Colonic mucosa (tissue), 4 donors: ENCODE results near the gene CD320. TPM values are rescaled to one million over a fixed set of nuclear protein-coding genes. Genes with fewer than 3 reads are reported as not detected.
"Not testable (repeated sequence)": the region's sequence is repeated elsewhere in the genome, so short reads cannot be mapped to it uniquely, and the experiment has no call there.

Source experiments
- DNase-seq: peaks from one replicate; pipeline ENCODE4 v3.0.0-alpha.2; 2020
- H3K27ac ChIP-seq: fragments of 200-600 bp; one replicate; pipeline ENCODE4 v1.8.0; 2021
- H3K27me3 ChIP-seq: fragments of 200-600 bp; one replicate; pipeline ENCODE4 v1.8.0; 2021
- H3K36me3 ChIP-seq: fragments of 200-600 bp; one replicate; pipeline ENCODE4 v1.8.0; 2021
- H3K4me1 ChIP-seq: fragments of 200-600 bp; one replicate; pipeline ENCODE4 v1.8.0; 2021; ENCODE audit warnings: mild to moderate bottlenecking
- H3K4me3 ChIP-seq: fragments of 200-600 bp; one replicate; pipeline ENCODE4 v1.8.0; 2021
- H3K9ac ChIP-seq, 2 donors: one replicate each; pipeline ENCODE4 v1.7.0; 2013; ENCODE audit warnings: control low read depth in 2 of 2, low read depth in 2 of 2, low read length in 2 of 2
- H3K9me3 ChIP-seq: fragments of 200-600 bp; one replicate; pipeline ENCODE4 v1.8.0; 2021
- intact Hi-C: fragments of 100-400 bp; cut with DNase I; formaldehyde crosslinking; loops from one replicate; pipeline ENCODE4 v1.14.1; 2022
- total RNA-seq, 2 donors: library from RNA; stranded (reverse); fragmentation: NEBNext Ultra II Directional in 1 of 2; extraction: Animal tissue kit (Norgen Biotek cat#: 25700) in 1 of 2; gene quantifications; one replicate each; pipeline ENCODE4 v1.2.1, GENCODE V29; 2021
- TF ChIP-seq, protein P1 (sequence below): fragments of 200-600 bp; IDR thresholded peaks from one replicate; pipeline ENCODE4 v1.8.0; 2022; ENCODE audit warnings: antibody characterized with exemption, mild to moderate bottlenecking
- donor health status: healthy.
- donor health status: DM: no; HTN: no; CAD: no.
- donor health status: DM: no; HTN: no; CAD: no.

The CD320 gene
- total RNA-seq, 2 donors from 2014 or later: 34.1 to 154 TPM

DNA sequence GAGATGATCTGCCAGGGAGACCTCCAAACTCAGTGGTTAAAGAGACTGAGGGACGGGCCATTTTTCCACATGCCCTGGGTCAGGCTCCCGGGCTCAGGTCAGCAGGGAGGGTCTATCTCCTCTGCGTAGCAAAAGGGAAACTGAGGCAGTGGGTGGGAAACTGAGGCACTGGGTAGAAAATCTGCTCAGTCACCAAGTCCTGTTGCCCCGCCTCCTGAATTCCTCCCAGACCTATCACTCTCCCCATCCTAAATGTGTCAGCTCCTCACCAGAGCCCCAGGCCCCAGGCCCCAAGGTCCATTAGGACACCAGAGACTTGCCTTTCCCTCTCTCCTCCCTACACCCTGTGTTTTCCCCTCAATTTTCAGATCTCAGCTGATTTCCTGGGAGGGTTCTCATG, 2.4 kb downstream of the CD320 start:
- intact Hi-C loops: no loop called here
- DNase-seq: peak; percentile 17

DNA sequence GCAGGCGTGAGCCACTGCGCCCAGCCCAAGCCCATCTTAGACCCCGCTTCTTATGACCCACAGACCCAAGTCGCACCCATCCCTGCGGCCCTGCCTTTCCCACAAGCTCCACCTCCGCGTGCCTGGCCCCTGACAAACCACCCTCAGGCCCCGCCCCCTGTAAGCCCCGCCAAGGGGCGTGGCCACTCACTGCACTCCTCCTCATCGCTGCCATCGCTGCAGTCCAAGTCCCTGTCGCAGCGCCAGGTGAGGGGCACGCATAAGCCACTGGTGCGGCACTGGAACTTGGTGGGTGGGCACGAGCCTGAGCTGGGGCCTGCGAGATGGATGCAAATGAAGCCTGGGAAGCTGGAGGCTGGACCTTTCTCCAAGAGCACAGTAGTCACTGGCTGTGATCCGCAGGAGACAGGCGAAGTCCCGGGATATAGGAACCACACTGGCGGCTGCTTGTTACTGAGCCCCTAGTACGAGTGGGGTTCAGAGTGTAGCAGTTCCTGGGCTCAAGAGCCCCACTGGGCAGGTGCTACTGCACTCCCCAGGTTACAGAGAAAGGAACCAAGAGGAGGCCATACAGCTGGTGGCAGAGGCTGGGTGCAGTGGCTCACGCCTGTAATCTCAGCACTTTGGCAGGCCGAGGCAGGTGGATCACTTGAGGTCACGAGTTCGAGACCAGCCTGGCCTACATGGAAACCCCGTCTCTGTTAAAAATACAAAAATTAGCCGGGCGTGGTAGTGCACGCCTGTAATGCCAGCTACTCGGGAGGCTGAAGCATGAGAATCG, 3.1 kb downstream of the CD320 start:
- H3K9ac ChIP-seq: no peak overlapping the region
- DNase-seq: peak; percentile 25
- no peaks in the 10 kb centered on the region for H3K27me3 ChIP-seq
- no peaks in the 10 kb centered on the region for H3K9me3 ChIP-seq
- intact Hi-C loops: no loop called here
- H3K36me3 ChIP-seq: no peaks in the 10 kb centered on the region
- H3K4me1 ChIP-seq: peaks cover 6% of the 10 kb centered on the region
- H3K4me3 ChIP-seq: no peak overlapping the region
- TF ChIP-seq, protein P1, sequence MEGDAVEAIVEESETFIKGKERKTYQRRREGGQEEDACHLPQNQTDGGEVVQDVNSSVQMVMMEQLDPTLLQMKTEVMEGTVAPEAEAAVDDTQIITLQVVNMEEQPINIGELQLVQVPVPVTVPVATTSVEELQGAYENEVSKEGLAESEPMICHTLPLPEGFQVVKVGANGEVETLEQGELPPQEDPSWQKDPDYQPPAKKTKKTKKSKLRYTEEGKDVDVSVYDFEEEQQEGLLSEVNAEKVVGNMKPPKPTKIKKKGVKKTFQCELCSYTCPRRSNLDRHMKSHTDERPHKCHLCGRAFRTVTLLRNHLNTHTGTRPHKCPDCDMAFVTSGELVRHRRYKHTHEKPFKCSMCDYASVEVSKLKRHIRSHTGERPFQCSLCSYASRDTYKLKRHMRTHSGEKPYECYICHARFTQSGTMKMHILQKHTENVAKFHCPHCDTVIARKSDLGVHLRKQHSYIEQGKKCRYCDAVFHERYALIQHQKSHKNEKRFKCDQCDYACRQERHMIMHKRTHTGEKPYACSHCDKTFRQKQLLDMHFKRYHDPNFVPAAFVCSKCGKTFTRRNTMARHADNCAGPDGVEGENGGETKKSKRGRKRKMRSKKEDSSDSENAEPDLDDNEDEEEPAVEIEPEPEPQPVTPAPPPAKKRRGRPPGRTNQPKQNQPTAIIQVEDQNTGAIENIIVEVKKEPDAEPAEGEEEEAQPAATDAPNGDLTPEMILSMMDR: no peak
- H3K27ac ChIP-seq: no peak overlapping the region

More for the DNA sequence above, 2.4 kb downstream of the CD320 start:
- TF ChIP-seq, protein P1: no peak
- Histone ChIP-seq H3K27ac (peak overlapping the region; percentile 22), H3K36me3 (no peaks in the 10 kb centered on the region), H3K27me3 (no peaks in the 10 kb centered on the region), H3K9ac (peak overlapping the region; percentile 50 to 76), H3K4me3 (no peak overlapping the region), H3K9me3 (no peaks in the 10 kb centered on the region), H3K4me1 (peaks cover 6% of the 10 kb centered on the region)

DNA sequence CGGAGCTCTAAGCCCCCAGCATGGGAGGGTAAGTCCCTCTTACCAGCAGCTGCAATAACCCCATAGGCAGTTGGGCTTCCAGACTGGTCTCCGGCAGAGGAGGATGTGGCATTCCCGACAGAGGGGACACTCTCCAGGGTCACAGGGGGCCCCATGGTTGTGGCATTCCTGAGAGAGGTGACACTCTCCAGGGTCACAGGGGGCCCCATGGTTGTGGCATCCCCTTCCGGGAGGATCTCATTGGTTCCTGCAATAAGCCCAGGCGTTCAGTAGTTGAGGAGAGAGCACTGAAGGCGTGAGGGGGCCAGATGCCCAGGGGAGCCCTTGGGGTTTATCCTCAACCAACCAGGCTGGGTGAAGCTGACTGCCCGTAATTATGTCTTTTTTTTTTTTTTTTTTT, 5.4 kb downstream of the CD320 start:
- Histone ChIP-seq H3K9me3 (no peaks in the 10 kb centered on the region), H3K36me3 (no peaks in the 10 kb centered on the region), H3K27me3 (no peaks in the 10 kb centered on the region), H3K4me1 (no peaks in the 10 kb centered on the region), H3K4me3 (no peak overlapping the region), H3K27ac (no peak overlapping the region), H3K9ac (no peak overlapping the region)
- no peak for DNase-seq
- intact Hi-C loops: no loop called here
- TF ChIP-seq, protein P1: no peak

DNA sequence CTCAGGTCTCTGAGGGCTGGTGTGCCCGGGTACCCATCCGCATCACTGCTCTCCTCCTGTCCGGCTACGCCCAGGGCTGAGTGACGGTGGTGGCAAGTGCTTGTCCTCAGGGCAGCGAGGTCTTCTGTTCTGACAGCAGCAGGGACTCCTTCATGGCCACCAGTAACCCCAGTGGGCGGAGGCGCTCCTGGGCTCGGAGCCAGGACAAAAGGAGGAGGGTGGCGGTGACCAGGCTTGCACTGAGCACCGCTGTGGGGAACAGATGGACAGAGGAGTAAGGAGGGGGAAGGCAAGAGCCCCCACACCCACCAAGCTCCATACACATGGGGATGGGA, 5.8 kb downstream of the CD320 start:
- H3K27me3 ChIP-seq: no peaks in the 10 kb centered on the region
- H3K36me3 ChIP-seq: no peaks in the 10 kb centered on the region
- H3K4me3 ChIP-seq: no peak overlapping the region
- H3K4me1 ChIP-seq: no peaks in the 10 kb centered on the region
- DNase-seq: peak; percentile 32
- intact Hi-C loops: no loop called here
- no peak overlapping the region for H3K9ac ChIP-seq
- H3K27ac ChIP-seq: no peak overlapping the region
- H3K9me3 ChIP-seq: no peaks in the 10 kb centered on the region
- TF ChIP-seq, protein P1: no peak

DNA sequence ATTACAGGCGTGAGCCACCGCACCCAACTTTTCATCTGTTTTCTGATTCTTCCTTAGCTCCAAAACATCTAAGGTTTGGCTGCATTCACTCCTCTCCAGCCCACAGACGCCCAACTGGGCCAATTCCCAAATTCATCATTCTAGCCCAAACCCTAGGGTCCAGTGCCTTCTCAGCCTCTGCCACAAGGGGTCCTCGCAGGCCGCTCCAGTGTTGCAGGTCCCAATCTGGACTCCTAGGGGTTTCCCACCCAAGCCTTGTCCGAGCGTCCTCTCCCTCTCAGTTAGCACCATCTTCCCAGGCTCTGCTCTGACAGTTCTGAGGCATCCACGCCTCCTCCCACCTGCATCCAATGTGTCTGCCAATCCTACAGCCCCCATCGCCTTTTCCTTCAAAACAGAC, 16.8 kb downstream of the CD320 start:
- H3K4me1 ChIP-seq, H3K9me3 ChIP-seq, H3K27ac ChIP-seq, H3K4me3 ChIP-seq, H3K36me3 ChIP-seq, intact Hi-C loops, H3K27me3 ChIP-seq, H3K9ac ChIP-seq, DNase-seq: not testable (repeated sequence)

DNA sequence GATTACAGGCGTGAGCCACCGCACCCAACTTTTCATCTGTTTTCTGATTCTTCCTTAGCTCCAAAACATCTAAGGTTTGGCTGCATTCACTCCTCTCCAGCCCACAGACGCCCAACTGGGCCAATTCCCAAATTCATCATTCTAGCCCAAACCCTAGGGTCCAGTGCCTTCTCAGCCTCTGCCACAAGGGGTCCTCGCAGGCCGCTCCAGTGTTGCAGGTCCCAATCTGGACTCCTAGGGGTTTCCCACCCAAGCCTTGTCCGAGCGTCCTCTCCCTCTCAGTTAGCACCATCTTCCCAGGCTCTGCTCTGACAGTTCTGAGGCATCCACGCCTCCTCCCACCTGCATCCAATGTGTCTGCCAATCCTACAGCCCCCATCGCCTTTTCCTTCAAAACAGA, 31.6 kb downstream of the CD320 start:
- not testable (repeated sequence) for H3K9ac ChIP-seq

More for the DNA sequence above, 31.6 kb downstream of the CD320 start:
- H3K4me3 ChIP-seq, H3K27me3 ChIP-seq, H3K27ac ChIP-seq, H3K9me3 ChIP-seq, DNase-seq, H3K36me3 ChIP-seq, intact Hi-C loops, H3K4me1 ChIP-seq: not testable (repeated sequence)
